Measurements from ENCODE around the gene DET1.

The DET1 gene

GRCh38 chr15:88463870-88464532 is 82.5 kb downstream of the DET1 start:
- DNase-seq: no peak
